ENCODE results near the gene BBS5.
"Not testable (repeated sequence)": the region's sequence is repeated elsewhere in the genome, so short reads cannot be mapped to it uniquely, and the experiment has no call there.

Gene BBS5

DNA sequence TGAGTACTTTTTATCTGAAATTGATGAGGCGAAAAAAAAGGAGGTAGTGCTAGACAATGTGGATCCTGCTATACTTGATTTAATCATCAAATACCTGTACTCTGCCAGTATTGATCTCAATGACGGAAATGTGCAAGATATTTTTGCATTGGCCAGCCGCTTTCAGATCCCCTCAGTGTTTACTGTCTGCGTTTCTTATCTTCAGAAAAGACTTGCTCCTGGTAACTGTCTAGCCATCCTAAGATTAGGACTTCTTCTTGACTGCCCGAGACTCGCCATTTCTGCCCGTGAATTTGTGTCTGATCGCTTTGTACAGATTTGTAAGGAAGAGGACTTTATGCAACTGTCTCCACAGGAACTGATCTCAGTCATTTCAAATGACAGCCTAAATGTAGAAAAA lies 30.7 kb downstream of the BBS5 start:
- no peak overlapping the region for H3K4me3 ChIP-seq (ENCODE audit: low read length)
- no peak for TF ChIP-seq ZNF274 (IDR thresholded peaks at IDR 0.05; ENCODE audit: low read depth, low read length)

- TF ChIP-seq ZNF274 (IDR thresholded peaks at IDR 0.05; ENCODE audit: low read depth, low read length): no peak
- no peak overlapping the region for H3K4me3 ChIP-seq (ENCODE audit: low read length)
Measured at GRCh38 chr2:169510496-169510895, 31.2 kb downstream of the BBS5 start.

GRCh38 chr2:169511818-169512217 lies 32.5 kb downstream of the BBS5 start:
- TF ChIP-seq ZNF274 (IDR thresholded peaks at IDR 0.05; ENCODE audit: low read depth, low read length): no peak
- no peak overlapping the region for H3K4me3 ChIP-seq (ENCODE audit: low read length)

DNA sequence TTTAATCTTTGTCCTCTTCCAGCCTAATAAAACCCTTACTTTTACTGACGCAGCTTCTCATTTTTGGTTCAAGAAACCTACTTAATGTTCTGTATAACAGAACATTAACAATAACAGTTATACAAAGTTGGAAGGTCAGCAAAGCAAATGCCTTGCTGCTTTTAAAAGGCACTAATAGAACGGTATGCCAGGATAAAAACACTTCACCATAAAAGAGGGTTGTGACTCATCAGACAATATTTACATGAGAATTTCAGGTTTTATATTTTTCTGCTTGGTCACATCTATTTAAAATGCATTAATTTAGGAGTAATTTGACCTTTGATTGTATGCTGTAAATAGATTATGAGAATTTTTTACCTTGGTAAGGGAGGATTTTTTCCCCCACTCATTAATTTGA lies 33.2 kb downstream of the BBS5 start:
- no peak for TF ChIP-seq ZNF274 (IDR thresholded peaks at IDR 0.05; ENCODE audit: low read depth, low read length)
- no peak overlapping the region for H3K4me3 ChIP-seq (ENCODE audit: low read length)

DNA sequence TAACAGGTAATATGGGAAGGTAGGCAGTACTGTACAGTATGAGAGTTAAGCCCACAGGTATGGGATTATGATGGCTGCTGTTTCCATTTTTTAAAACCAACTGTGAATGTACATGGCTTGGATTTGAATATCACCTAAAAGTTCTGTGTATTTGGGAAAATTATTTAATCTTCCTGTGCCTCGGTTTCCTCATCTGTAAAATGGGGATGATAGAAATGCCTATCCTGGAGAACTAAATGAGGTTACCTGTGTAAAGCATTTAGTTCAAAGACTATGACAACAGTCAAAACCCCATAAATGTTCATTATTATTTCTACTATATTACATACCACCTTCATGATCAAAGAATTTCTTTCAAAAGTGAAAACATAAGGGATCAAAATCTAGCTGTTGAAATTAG lies 33.8 kb downstream of the BBS5 start:
- no peak for TF ChIP-seq ZNF274 (IDR thresholded peaks at IDR 0.05; ENCODE audit: low read depth, low read length)
- H3K4me3 ChIP-seq (ENCODE audit: low read length): no peak overlapping the region

DNA sequence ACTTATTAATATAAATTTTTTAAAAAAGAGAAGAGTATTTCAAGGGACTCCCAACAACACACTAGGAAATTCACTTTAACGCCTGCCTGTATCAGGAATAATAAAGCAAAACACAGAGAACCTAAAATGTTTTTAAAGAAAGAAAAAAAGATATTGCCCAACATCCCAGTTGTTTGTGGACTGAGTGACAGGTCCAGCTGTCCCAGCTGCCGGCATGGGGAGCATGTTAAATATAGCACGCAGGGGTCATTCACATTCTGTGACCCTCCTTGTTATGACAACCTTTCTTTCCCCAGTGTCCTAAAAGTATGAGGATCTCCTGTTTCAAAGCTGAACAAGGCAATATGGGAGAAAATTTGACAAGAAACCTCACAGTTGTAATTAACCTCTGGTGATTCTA lies 34.6 kb downstream of the BBS5 start:
- no peak overlapping the region for H3K4me3 ChIP-seq (ENCODE audit: low read length)
- TF ChIP-seq ZNF274 (IDR thresholded peaks at IDR 0.05; ENCODE audit: low read depth, low read length): no peak

DNA sequence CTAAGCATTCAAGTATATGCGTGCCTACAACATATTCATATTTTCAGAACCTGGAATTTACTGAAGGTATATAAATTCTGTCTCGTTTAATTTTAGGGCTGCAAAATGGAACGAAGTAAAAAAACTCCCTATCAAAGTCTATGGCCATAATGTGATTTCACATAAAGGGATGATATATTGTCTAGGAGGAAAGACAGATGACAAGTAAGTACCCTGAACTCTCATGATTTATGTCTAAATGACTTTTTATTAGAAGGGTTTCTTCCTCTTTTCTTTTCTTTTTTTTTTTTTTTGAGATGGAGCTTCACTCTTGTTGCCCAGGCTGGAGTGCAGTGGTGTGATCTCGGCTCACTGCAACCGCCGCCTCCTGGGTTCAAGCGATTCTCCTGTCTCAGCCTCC lies 35.5 kb downstream of the BBS5 start:
- not testable (repeated sequence) for H3K4me3 ChIP-seq (ENCODE audit: low read length)

DNA sequence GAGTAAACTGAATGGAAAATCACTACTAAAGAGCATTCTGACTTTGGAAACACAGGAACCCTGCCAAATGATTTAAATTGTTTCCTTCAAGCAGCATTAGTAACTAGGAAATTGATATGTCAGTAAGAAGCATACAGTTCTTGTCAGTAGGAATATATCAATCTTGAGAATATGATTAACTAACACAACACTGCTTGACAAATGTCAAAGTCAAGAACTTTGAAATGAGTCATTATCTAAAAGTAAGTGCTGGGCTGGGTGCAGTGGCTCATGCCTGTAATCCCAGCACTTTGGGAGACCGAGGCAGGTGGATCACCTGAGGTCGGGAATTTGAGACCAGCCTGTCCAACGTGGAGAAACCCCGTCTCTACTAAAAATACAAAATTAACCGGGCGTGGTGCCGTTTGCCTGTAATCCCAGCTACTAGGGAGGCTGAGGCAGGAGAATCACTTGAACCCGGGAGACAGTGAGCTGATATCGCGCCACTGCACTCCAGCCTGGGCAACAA lies 37.2 kb downstream of the BBS5 start:
- H3K4me3 ChIP-seq (ENCODE audit: low read length): not testable (repeated sequence)

- TF ChIP-seq ZNF274 (IDR thresholded peaks at IDR 0.05; ENCODE audit: low read depth, low read length): no peak
- no peak overlapping the region for H3K4me3 ChIP-seq (ENCODE audit: low read length)
Measured at GRCh38 chr2:169520896-169521295, 41.6 kb downstream of the BBS5 start.

GRCh38 chr2:169523681-169524080 lies 44.4 kb downstream of the BBS5 start:
- TF ChIP-seq ZNF274 (IDR thresholded peaks at IDR 0.05; ENCODE audit: low read depth, low read length): no peak
- H3K4me3 ChIP-seq (ENCODE audit: low read length): no peak overlapping the region

GRCh38 chr2:169525434-169525833 lies 46.1 kb downstream of the BBS5 start:
- no peak for TF ChIP-seq ZNF274 (IDR thresholded peaks at IDR 0.05; ENCODE audit: low read depth, low read length)

DNA sequence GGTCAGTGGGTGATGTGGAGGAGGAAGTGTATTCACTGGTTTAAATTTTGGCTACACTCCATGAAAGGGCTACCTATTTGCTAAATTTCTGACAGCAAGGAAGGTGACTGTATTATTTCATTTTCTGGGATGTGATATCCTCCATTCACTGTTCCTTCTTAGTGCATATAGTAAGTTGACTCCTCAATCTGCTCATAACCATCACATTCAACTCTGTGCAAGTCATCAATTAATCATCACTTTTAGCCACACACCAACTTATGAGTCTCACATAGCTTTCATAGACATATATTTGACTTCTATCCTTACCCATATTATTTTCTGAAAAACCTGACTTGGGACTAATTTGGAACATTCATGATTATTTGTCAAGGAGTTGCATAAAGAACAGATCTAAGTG lies 47.2 kb downstream of the BBS5 start:
- no peak overlapping the region for H3K4me3 ChIP-seq (ENCODE audit: low read length)
- no peak for TF ChIP-seq ZNF274 (IDR thresholded peaks at IDR 0.05; ENCODE audit: low read depth, low read length)

More at GRCh38 chr2:169525434-169525833, 46.1 kb downstream of the BBS5 start:
- no peak overlapping the region for H3K4me3 ChIP-seq (ENCODE audit: low read length)

DNA sequence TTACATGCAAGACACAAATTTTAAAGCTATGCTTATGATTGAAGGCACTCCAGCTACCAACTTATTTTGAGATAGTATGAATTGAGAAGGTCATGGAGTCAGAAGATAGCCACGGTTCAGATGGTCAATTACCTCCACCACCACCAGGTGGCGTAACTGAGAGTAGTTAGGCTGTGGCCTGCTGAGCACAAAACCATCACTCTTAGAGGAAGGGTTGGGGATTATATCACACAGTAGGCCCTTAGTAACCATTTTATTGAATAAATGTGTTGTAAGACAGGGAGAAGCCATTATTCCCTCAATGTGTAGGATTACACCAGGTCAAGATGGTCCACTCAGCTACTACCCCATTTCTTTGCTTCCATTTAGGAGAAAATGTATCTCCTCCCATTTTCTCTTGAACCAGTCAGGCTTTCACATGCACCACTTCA lies 49.0 kb downstream of the BBS5 start:
- no peak for TF ChIP-seq ZNF274 (IDR thresholded peaks at IDR 0.05; ENCODE audit: low read depth, low read length)
- H3K4me3 ChIP-seq (ENCODE audit: low read length): no peak overlapping the region

GRCh38 chr2:169539460-169539859 lies 60.2 kb downstream of the BBS5 start:
- H3K4me3 ChIP-seq (ENCODE audit: low read length): not testable (repeated sequence)

- H3K4me3 ChIP-seq (ENCODE audit: low read length): no peak overlapping the region
- no peak for TF ChIP-seq ZNF274 (IDR thresholded peaks at IDR 0.05; ENCODE audit: low read depth, low read length)
Measured at GRCh38 chr2:169540146-169540545, 60.9 kb downstream of the BBS5 start.

DNA sequence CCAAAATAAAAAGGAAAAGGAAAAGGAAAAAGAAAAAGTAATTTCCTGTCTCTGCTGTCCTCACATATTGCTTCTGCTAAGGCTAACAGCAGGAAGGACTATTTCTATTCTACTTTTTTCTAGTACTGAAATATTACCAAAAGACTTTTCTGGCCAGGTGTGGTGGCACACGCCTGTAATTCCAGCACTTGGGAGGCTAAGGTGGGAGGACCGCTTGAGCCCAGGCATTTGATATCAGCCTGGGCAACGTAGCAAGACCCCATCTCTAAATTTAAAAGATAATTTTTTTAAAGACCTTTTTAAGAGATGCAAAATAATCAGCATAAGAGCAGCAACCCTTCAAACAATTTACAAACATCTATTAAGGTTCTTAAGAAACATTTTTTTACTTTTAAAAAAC lies 63.1 kb downstream of the BBS5 start:
- H3K4me3 ChIP-seq (ENCODE audit: low read length): no peak overlapping the region
- TF ChIP-seq ZNF274 (IDR thresholded peaks at IDR 0.05; ENCODE audit: low read depth, low read length): no peak

DNA sequence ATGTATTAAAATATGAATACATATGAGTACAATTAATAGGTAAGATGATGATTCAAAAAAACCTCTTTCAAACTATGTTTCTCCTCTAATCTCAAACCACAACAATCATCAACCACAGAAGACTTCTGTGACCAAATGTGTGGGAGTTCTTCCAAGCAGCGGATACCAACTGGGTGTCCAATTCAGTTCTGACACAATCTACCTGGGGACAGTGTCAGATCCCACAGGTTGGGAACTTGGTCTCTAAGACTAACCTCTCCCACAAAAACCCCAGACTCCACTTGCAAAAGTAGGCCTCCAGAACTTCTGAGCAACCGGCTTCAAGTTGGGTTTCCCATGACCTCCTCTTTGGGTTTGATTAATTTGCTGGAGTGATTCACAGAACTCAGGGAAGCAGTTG lies 67.5 kb downstream of the BBS5 start:
- H3K4me3 ChIP-seq (ENCODE audit: low read length): no peak overlapping the region
- no peak for TF ChIP-seq ZNF274 (IDR thresholded peaks at IDR 0.05; ENCODE audit: low read depth, low read length)

Data from GM08714 (cell line).